H9 (cell line): Measurements from ENCODE around the gene FAM83C. TPM values are rescaled to one million over a fixed set of nuclear protein-coding genes. Genes with fewer than 3 reads are reported as not detected.

ENCODE experiments used
- DNase-seq: peaks from one replicate; pipeline ENCODE4 v3.0.0-alpha.2; 2017
- H2AFZ ChIP-seq: one replicate; pipeline ENCODE4 v1.6.1; 2013; ENCODE audit warnings: mild to moderate bottlenecking, low read length, control low read depth, moderate library complexity
- H2AK5ac ChIP-seq: 2 replicates; pipeline ENCODE4 v1.6.1; 2013; ENCODE audit warnings: low read length, control low read depth, mixed read lengths; ENCODE audit not compliant: insufficient read length
- H2BK120ac ChIP-seq: one replicate; pipeline ENCODE4 v1.6.1; 2013; ENCODE audit warnings: low read depth, mild to moderate bottlenecking, low read length, control low read depth, inconsistent platforms; ENCODE audit not compliant: poor library complexity, severe bottlenecking
- H2BK12ac ChIP-seq: 2 replicates; pipeline ENCODE4 v1.6.1; 2013; ENCODE audit warnings: low read length, control low read depth, mixed read lengths, low read depth; ENCODE audit not compliant: insufficient read length
- H2BK15ac ChIP-seq: 2 replicates; pipeline ENCODE4 v1.6.1; 2013; ENCODE audit warnings: low read depth, low read length, control low read depth
- H2BK20ac ChIP-seq: one replicate; pipeline ENCODE4 v1.6.1; 2013; ENCODE audit warnings: low read depth, mild to moderate bottlenecking, low read length, control low read depth, inconsistent platforms; ENCODE audit not compliant: poor library complexity, severe bottlenecking
- H2BK5ac ChIP-seq: 2 replicates; pipeline ENCODE4 v1.6.1; 2013; ENCODE audit warnings: low read length, control low read depth, mixed read lengths; ENCODE audit not compliant: insufficient read length
- H3K14ac ChIP-seq: 2 replicates; pipeline ENCODE4 v1.6.1; 2013; ENCODE audit warnings: low read length, control low read depth; ENCODE audit not compliant: insufficient read depth
- H3K18ac ChIP-seq: 2 replicates; pipeline ENCODE4 v1.6.1; 2013; ENCODE audit warnings: low read depth, mild to moderate bottlenecking, mixed read lengths, low read length, control low read depth; ENCODE audit not compliant: insufficient read length
- H3K23ac ChIP-seq: 2 replicates; pipeline ENCODE4 v1.6.1; 2013; ENCODE audit warnings: low read length, control low read depth, mixed read lengths, low read depth; ENCODE audit not compliant: insufficient read length
- H3K23me2 ChIP-seq: 2 replicates; pipeline ENCODE4 v1.6.1; 2013; ENCODE audit warnings: low read depth, mild to moderate bottlenecking, mixed read lengths, low read length, control low read depth; ENCODE audit not compliant: insufficient read length, poor library complexity, severe bottlenecking
- H3K27ac ChIP-seq: 2 replicates; pipeline ENCODE4 v1.5.1; 2013; ENCODE audit warnings: low read length, control low read depth, mixed read lengths, low read depth; ENCODE audit not compliant: insufficient read length
- H3K27me3 ChIP-seq: 2 replicates; pipeline ENCODE4 v1.6.1; 2013; ENCODE audit warnings: low read length, control low read depth, inconsistent platforms; ENCODE audit not compliant: insufficient read depth
- H3K4ac ChIP-seq: 2 replicates; pipeline ENCODE4 v1.6.1; 2013; ENCODE audit warnings: low read depth, mild to moderate bottlenecking, control low read depth, inconsistent platforms, low read length, moderate library complexity
- H3K4me1 ChIP-seq: 2 replicates; pipeline ENCODE4 v1.6.1; 2013; ENCODE audit warnings: low read length, control low read depth, inconsistent platforms; ENCODE audit not compliant: insufficient read depth
- H3K4me2 ChIP-seq: 2 replicates; pipeline ENCODE4 v1.6.1; 2013; ENCODE audit warnings: low read length, control low read depth, mixed read lengths; ENCODE audit not compliant: insufficient read length, insufficient read depth
- H3K56ac ChIP-seq: 2 replicates; pipeline ENCODE4 v1.6.1; 2013; ENCODE audit warnings: low read depth, mild to moderate bottlenecking, mixed read lengths, low read length, control low read depth; ENCODE audit not compliant: insufficient read length
- H3K79me1 ChIP-seq: 2 replicates; pipeline ENCODE4 v1.6.1; 2013; ENCODE audit warnings: low read depth, mild to moderate bottlenecking, moderate library complexity, low read length, control low read depth, inconsistent platforms; ENCODE audit not compliant: insufficient read depth, poor library complexity, severe bottlenecking
- H3K79me2 ChIP-seq: 2 replicates; pipeline ENCODE4 v1.6.1; 2013; ENCODE audit warnings: low read length, control low read depth, inconsistent platforms; ENCODE audit not compliant: insufficient read depth
- H3K9ac ChIP-seq: 2 replicates; pipeline ENCODE4 v1.6.1; 2013; ENCODE audit warnings: low read length, control low read depth, mixed read lengths; ENCODE audit not compliant: insufficient read length; ENCODE audit errors: extremely low read depth
- H3K9me3 ChIP-seq: one replicate; pipeline ENCODE4 v1.6.1; 2013; ENCODE audit warnings: low read depth, low read length, inconsistent platforms; ENCODE audit not compliant: control insufficient read depth
- H3T11ph ChIP-seq: one replicate; pipeline ENCODE4 v1.6.1; 2013; ENCODE audit warnings: mild to moderate bottlenecking, low read length, control low read depth, inconsistent platforms
- H4K20me1 ChIP-seq: one replicate; pipeline ENCODE4 v1.6.1; 2013; ENCODE audit not compliant: control insufficient read depth, insufficient read length, insufficient read depth
- H4K5ac ChIP-seq: 2 replicates; pipeline ENCODE4 v1.6.1; 2013; ENCODE audit warnings: low read depth, mild to moderate bottlenecking, mixed read lengths, low read length, control low read depth; ENCODE audit not compliant: insufficient read length
- H4K8ac ChIP-seq: replicated peaks from 2 replicates; pipeline ENCODE4 v1.6.1; 2013; ENCODE audit warnings: low read length, control low read depth, mixed read lengths, low read depth; ENCODE audit not compliant: insufficient read length
- H4K91ac ChIP-seq: 2 replicates; pipeline ENCODE4 v1.6.1; 2013; ENCODE audit warnings: low read depth, mild to moderate bottlenecking, moderate library complexity, mixed read lengths, low read length, control low read depth; ENCODE audit not compliant: insufficient read length
- H3K27ac Mint-ChIP-seq, 3 experiments: 2 replicates in 2 of 3; 3 replicates in 1 of 3; pipeline ENCODE4 v1.8.0; 2020 to 2021; ENCODE audit warnings: mixed read lengths in 3 of 3, mild to moderate bottlenecking in 1 of 3, moderate library complexity in 1 of 3
- H3K27me3 Mint-ChIP-seq: 2 replicates; pipeline ENCODE4 v1.8.0; 2021; ENCODE audit warnings: low read depth, mild to moderate bottlenecking, moderate library complexity, mixed read lengths
- H3K36me3 Mint-ChIP-seq, 3 experiments: 2 replicates in 2 of 3; 3 replicates in 1 of 3; pipeline ENCODE4 v1.8.0; 2020 to 2021; ENCODE audit warnings: low read depth in 3 of 3, mixed read lengths in 3 of 3; ENCODE audit not compliant: insufficient read depth in 1 of 3
- H3K4me1 Mint-ChIP-seq, 2 experiments: 2 replicates each; pipeline ENCODE4 v1.8.0; 2020; ENCODE audit warnings: mixed read lengths in 2 of 2
- H3K4me3 Mint-ChIP-seq, 2 experiments: 2 replicates in 1 of 2; 3 replicates in 1 of 2; pipeline ENCODE4 v1.8.0; 2020 to 2021; ENCODE audit warnings: mild to moderate bottlenecking in 2 of 2, mixed read lengths in 2 of 2, moderate library complexity in 1 of 2
- H3K9me3 Mint-ChIP-seq, 2 experiments: 2 replicates in 1 of 2; 3 replicates in 1 of 2; pipeline ENCODE4 v1.8.0; 2020; ENCODE audit warnings: mild to moderate bottlenecking in 2 of 2, mixed read lengths in 2 of 2, moderate library complexity in 1 of 2
- CTCF ChIP-seq: fragments of 200-600 bp; sonication (generic); conservative IDR thresholded peaks from 3 replicates; pipeline ENCODE4 v1.8.0; 2021; ENCODE audit warnings: antibody characterized with exemption, mild to moderate bottlenecking
- WGBS: extraction: QIAGEN DNeasy Blood & Tissue Kit; methylation state at CpG from one replicate; pipeline ENCODE4 v1.1.7; 2013; ENCODE audit warnings: missing lambda C conversion rate, low lambda C conversion rate, mixed read lengths; ENCODE audit not compliant: insufficient read length; ENCODE audit errors: extremely low coverage; 5-methylcytosine and 5-hydroxymethylcytosine counted together
- total RNA-seq: library from RNA; stranded (reverse); gene quantifications from 2 replicates; pipeline ENCODE4 v1.2.1, GENCODE V29; 2021

FAM83C gene
- total RNA-seq, 1 experiment from 2014 or later = not detected

- no CpG with 5 or more reads among the region's 2 CpGs for WGBS
- Histone ChIP-seq H4K91ac (no peak overlapping the region), H2BK5ac (no peak overlapping the region)
Observed at GRCh38 chr20:35251613-35251940, 40.6 kb downstream of the FAM83C start.

More at GRCh38 chr20:35251613-35251940, 40.6 kb downstream of the FAM83C start:
- no peak overlapping the region for H3K56ac ChIP-seq
- H2AFZ ChIP-seq = no peak overlapping the region
- H3K18ac ChIP-seq = no peak overlapping the region
- no peak overlapping the region for H3K4ac ChIP-seq
- H3K23me2 ChIP-seq = no peaks in the 10 kb centered on the region
- Mint-ChIP-seq H3K27ac (peak overlapping the region in 1 of 3 experiments; percentile 14; a peak in 2 of 7 replicates), H3K4me3 (no peak overlapping the region), H3K27me3 (no peaks in the 10 kb centered on the region; the same call in none of the 2 replicates), H3K4me1 (peaks cover 24 to 31% of the 10 kb centered on the region in 2 experiments), H3K36me3 (peaks cover 0 to 60% (median 36%) of the 10 kb centered on the region in 3 experiments; a peak in 4 of 7 replicates), H3K9me3 (no peaks in the 10 kb centered on the region; a peak in 1 of 5 replicates)
- H4K8ac ChIP-seq = no peak overlapping the region
- no peak overlapping the region for H3T11ph ChIP-seq
- H3K9me3 ChIP-seq = no peaks in the 10 kb centered on the region
- no peak overlapping the region for H3K27ac ChIP-seq
- H3K4me1 ChIP-seq = no peaks in the 10 kb centered on the region; the same call in 1 of the 2 replicates
- H2BK120ac ChIP-seq = no peak overlapping the region
- H3K23ac ChIP-seq = no peak overlapping the region
- no peaks in the 10 kb centered on the region for H3K27me3 ChIP-seq
- no peak overlapping the region for H2AK5ac ChIP-seq
- H3K4me2 ChIP-seq = no peak overlapping the region
- no peak overlapping the region for H3K9ac ChIP-seq
- H3K14ac ChIP-seq = no peak overlapping the region
- no peaks in the 10 kb centered on the region for H3K79me1 ChIP-seq
- no peak overlapping the region for H4K5ac ChIP-seq
- no peak overlapping the region for H2BK20ac ChIP-seq
- no peak overlapping the region for H2BK15ac ChIP-seq
- TF ChIP-seq CTCF = no peak
- H3K79me2 ChIP-seq = no peaks in the 10 kb centered on the region
- no peaks in the 10 kb centered on the region for H4K20me1 ChIP-seq
- no peak overlapping the region for H2BK12ac ChIP-seq
- DNase-seq = no peak
